GM06990 (cell line): ENCODE measurements around the gene YIF1B.
"Not testable (repeated sequence)": the region's sequence is repeated elsewhere in the genome, so short reads cannot be mapped to it uniquely, and the experiment has no call there.

Source experiments
- DNase-seq: peaks from one replicate; pipeline ENCODE4 v3.0.0-alpha.2; 2011; ENCODE audit not compliant: insufficient read length; ENCODE audit errors: extremely low read depth
- H3K27me3 ChIP-seq: replicated peaks from 2 replicates; pipeline ENCODE4 v1.6.0; 2011; ENCODE audit warnings: low read length; ENCODE audit not compliant: control insufficient read depth, insufficient read depth
- H3K36me3 ChIP-seq: 2 replicates; pipeline ENCODE4 v1.5.1; 2011; ENCODE audit warnings: low read length; ENCODE audit not compliant: control insufficient read depth, insufficient read depth
- H3K4me3 ChIP-seq: replicated peaks from 2 replicates; pipeline ENCODE4 v1.5.1; 2011; ENCODE audit warnings: low read depth, mild to moderate bottlenecking, control low read depth, low read length
- TF ChIP-seq, protein P1 (sequence below): IDR thresholded peaks from 2 replicates; pipeline ENCODE4 v1.5.1; 2011; ENCODE audit warnings: low read length, control low read depth, mild to moderate bottlenecking, inconsistent platforms; ENCODE audit not compliant: insufficient read depth, poor library complexity, severe bottlenecking

Gene YIF1B

DNA sequence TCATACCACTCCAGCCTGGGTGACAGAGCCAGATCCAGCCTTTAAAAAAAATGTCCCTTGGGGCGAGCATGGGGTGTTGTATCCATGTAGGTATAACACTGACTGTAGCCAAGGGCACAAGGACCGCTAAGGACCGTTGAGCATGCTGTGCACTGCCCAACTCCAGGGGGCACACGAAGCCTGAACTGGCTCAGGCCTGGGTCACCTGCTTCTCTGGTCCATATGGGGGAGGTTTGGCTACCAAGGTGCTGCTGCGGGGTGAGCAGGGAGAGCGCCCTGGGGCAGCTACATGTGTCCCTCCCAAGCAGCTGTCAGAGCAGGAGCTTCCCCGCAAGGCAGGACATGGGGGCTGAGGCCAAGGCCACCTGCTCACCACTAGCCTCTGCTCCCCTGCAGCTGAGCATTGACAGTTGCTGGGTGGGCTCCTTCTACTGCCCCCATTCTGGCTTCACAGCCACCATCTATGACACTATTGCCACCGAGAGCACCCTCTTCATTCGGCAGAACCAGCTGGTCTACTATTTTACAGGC, 36.2 kb upstream of the YIF1B start:
- TF ChIP-seq, protein P1, sequence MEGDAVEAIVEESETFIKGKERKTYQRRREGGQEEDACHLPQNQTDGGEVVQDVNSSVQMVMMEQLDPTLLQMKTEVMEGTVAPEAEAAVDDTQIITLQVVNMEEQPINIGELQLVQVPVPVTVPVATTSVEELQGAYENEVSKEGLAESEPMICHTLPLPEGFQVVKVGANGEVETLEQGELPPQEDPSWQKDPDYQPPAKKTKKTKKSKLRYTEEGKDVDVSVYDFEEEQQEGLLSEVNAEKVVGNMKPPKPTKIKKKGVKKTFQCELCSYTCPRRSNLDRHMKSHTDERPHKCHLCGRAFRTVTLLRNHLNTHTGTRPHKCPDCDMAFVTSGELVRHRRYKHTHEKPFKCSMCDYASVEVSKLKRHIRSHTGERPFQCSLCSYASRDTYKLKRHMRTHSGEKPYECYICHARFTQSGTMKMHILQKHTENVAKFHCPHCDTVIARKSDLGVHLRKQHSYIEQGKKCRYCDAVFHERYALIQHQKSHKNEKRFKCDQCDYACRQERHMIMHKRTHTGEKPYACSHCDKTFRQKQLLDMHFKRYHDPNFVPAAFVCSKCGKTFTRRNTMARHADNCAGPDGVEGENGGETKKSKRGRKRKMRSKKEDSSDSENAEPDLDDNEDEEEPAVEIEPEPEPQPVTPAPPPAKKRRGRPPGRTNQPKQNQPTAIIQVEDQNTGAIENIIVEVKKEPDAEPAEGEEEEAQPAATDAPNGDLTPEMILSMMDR, result no peak
- no peak overlapping the region for H3K4me3 ChIP-seq
- no peaks in the 10 kb centered on the region for H3K36me3 ChIP-seq
- no peaks in the 10 kb centered on the region; the same call in 1 of the 2 replicates for H3K27me3 ChIP-seq
- no peak for DNase-seq

DNA sequence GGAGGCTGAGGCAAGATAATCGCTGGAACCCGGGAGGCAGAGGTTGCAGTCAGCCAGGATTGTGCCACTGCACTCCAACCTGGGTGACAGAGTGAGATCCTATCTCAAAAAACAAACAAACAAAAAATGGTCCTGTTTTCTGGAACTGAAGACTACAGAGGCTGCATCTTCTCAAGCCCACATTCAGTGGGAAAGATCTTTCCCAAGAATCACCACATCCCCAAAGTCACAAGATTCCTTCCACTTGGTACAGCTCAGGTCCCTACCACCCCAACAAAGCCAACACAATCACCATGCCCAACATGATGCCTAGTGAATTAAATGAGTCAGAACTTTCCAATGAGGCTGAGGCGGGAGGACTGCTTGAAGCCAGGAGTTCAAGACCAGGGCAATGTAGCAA, 35.1 kb upstream of the YIF1B start:
- TF ChIP-seq, protein P1, result no peak
- DNase-seq, result no peak
- Histone ChIP-seq H3K4me3 (no peak overlapping the region), H3K36me3 (no peaks in the 10 kb centered on the region), H3K27me3 (no peaks in the 10 kb centered on the region; the same call in 1 of the 2 replicates)

DNA sequence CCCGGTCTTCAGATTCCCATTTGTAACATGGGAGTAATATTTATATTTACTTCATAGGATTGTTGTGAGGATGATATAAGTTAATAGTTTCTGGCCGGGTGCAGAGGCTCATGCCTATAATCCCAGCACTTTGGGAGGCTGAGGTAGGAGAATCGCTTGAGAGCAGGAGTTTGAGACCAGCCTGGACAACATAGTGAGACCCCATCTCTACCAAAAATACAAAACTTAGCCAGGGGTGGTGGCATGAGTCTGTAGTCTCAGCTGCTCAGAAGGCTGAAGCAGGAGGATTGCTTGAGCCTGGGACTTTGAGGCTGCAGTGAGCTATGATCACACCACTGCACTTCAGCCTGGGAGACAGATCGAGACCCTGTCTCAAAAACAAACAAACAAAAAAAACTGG, 31.1 kb upstream of the YIF1B start:
- Histone ChIP-seq H3K36me3 (no peaks in the 10 kb centered on the region), H3K4me3 (no peak overlapping the region), H3K27me3 (no peaks in the 10 kb centered on the region)
- TF ChIP-seq, protein P1, result no peak
- no peak for DNase-seq

DNA sequence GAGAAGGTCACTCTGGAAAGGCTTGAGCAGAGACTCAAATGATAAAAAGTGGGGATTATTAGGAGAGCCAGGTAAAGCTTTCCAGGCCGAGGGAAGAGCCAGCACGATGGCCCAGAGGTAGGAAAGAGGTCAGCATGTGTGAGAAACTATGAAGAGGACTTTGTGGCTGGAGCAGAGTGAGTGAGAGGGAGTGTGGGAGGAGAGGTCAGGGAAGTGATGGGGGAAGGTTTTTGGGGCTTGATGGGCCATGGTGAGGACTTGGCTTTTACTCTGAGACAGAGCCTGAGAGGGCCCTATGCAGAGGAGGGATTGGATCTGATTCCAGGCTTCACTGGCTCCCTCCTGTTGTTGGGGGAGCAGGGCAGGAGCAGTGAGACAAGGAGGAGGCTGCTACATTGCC, 25.2 kb upstream of the YIF1B start:
- Histone ChIP-seq H3K36me3 (no peaks in the 10 kb centered on the region), H3K27me3 (no peaks in the 10 kb centered on the region), H3K4me3 (no peak overlapping the region)
- TF ChIP-seq, protein P1, result no peak
- no peak for DNase-seq

DNA sequence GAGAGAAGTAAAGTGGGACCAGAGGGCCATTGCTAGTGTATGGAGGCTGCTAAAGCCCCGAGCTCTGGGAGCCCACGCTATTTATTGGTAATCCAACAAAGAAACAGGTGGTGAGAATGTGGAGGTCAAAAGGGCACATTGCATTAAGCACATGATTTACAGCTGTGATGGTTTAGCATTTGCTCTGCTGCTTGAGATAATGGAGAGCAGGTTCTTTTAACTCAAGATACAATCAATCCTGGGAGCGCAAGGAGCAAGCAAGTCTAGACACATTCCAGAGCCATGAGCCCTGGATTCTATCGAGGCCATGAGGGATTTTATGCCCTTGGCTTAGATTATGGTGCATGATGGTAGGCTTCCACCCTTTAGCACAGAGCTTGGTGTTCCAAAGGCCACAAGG, 23.3 kb upstream of the YIF1B start:
- H3K36me3 ChIP-seq, H3K4me3 ChIP-seq, H3K27me3 ChIP-seq, DNase-seq: not testable (repeated sequence)

DNA sequence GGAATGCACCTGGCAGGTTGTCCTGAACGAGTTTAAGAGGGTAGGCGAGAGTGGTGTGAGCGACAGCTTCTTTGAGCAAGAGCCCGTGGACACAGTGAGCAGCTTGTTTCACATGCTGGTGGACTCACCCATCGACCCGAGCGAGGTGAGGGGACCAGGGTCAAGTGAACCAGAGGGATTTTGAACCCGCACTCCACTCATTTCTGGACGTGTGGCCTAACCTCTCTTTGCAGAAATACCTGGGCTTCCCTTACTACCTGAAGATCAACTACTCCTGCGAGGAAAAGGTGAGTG, 21.6 kb upstream of the YIF1B start:
- TF ChIP-seq, protein P1, result no peak
- peak overlapping the region; percentile 91 for H3K4me3 ChIP-seq
- H3K36me3 ChIP-seq, result no peaks in the 10 kb centered on the region
- H3K27me3 ChIP-seq, result no peaks in the 10 kb centered on the region
- DNase-seq, result no peak
